ENCODE data around the gene NEDD4L. TPM values are rescaled to one million over a fixed set of nuclear protein-coding genes. Genes with fewer than 3 reads are reported as not detected.

The NEDD4L gene
- total RNA-seq, 1 donor from 2014 or later: 93.9 TPM

DNA sequence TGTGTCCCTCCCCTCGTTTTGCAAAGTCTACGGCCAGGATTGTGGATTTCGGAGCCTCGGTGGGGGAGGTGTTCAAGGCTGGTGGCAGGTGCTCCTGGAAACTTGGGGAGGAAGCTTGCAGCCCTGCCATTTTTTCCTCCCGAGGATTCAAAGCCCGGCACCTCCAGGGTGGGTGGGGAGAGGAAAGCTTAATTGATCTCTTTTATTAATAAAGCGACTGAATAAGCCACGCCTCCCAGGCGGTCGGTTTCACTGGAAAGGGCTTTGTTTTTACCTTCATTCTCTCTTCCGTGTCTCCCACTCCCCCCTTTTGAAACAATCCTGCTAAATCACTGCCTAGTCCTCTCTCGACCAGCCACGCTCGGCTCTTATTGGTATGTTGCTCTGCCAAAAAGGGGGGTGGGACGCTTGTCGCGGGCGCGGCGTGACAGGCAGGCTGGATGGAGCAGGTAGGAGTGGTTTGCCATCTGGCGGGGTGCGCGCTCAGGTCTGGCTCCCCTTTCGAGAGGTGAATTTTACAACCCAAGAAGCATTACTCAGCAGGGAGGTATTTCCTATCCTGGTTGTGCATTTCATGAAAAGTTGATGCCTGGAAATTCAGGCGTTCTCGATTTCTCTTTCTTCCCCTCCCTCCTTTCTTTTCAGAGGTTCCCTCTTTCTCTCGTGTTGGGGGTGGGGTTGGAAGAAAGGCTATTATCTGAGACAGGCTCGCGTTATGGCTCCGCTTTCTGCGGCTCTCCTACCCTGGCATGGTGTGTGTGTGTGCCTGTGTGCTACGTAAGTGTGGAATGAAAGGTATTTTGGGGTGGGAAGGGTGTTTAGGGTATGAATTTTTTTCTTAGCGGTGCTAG lies 1.4 kb downstream of the NEDD4L start:
- Histone ChIP-seq H3K27ac (ENCODE audit: low read depth, low read length) (peak overlapping the region; percentile 35), H3K27me3 (ENCODE audit: insufficient read depth, low read length) (no peaks in the 10 kb centered on the region)

GRCh38 chr18:58046093-58046793 lies 2.2 kb downstream of the NEDD4L start:
- peak overlapping the region; percentile 35 for H3K27ac ChIP-seq (ENCODE audit: low read depth, low read length)
- peaks cover 2% of the 10 kb centered on the region for H3K79me2 ChIP-seq (ENCODE audit: insufficient read depth, low read length)

More for the DNA sequence above, 1.4 kb downstream of the NEDD4L start:
- no peaks in the 10 kb centered on the region for H4K20me1 ChIP-seq (ENCODE audit: insufficient read depth, low read length)
- H3K9ac ChIP-seq (ENCODE audit: low read length): peak overlapping the region; percentile 88
- TF ChIP-seq, protein P1, sequence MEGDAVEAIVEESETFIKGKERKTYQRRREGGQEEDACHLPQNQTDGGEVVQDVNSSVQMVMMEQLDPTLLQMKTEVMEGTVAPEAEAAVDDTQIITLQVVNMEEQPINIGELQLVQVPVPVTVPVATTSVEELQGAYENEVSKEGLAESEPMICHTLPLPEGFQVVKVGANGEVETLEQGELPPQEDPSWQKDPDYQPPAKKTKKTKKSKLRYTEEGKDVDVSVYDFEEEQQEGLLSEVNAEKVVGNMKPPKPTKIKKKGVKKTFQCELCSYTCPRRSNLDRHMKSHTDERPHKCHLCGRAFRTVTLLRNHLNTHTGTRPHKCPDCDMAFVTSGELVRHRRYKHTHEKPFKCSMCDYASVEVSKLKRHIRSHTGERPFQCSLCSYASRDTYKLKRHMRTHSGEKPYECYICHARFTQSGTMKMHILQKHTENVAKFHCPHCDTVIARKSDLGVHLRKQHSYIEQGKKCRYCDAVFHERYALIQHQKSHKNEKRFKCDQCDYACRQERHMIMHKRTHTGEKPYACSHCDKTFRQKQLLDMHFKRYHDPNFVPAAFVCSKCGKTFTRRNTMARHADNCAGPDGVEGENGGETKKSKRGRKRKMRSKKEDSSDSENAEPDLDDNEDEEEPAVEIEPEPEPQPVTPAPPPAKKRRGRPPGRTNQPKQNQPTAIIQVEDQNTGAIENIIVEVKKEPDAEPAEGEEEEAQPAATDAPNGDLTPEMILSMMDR (IDR thresholded peaks at IDR 0.05; ENCODE audit: insufficient read depth, low read depth, low read length): no peak
- no peak for TF ChIP-seq EZH2 (IDR thresholded peaks at IDR 0.05; ENCODE audit: insufficient read depth, low read length)
- H3K36me3 Mint-ChIP-seq (ENCODE audit: low read depth, unreplicated experiment): peaks cover 1% of the 10 kb centered on the region
- H3K9me3 Mint-ChIP-seq (ENCODE audit: unreplicated experiment): no peaks in the 10 kb centered on the region
- DNase-seq (ENCODE audit: low read depth): peak; percentile 55
- H3K4me2 ChIP-seq (ENCODE audit: low read length): peak overlapping the region; percentile 96
- H3K27ac Mint-ChIP-seq (ENCODE audit: unreplicated experiment): peak overlapping the region; percentile 90
- H3K4me3 ChIP-seq (ENCODE audit: insufficient read depth, low read depth, low read length): peak overlapping the region; percentile 80
- H3K4me3 Mint-ChIP-seq (ENCODE audit: unreplicated experiment): peak overlapping the region; percentile 99
- H3K9me3 ChIP-seq (ENCODE audit: insufficient read depth, low read depth, low read length): no peaks in the 10 kb centered on the region
- peaks cover 17% of the 10 kb centered on the region for H3K4me1 Mint-ChIP-seq (ENCODE audit: low read depth, unreplicated experiment)
- FAIRE-seq: no peak
- H3K27me3 Mint-ChIP-seq (ENCODE audit: low read depth, unreplicated experiment): peaks cover 3% of the 10 kb centered on the region
- peaks cover 2% of the 10 kb centered on the region for H3K79me2 ChIP-seq (ENCODE audit: insufficient read depth, low read length)
- no peaks in the 10 kb centered on the region for H3K36me3 ChIP-seq (ENCODE audit: insufficient read depth, low read length)
- H2AFZ ChIP-seq (ENCODE audit: low read depth, low read length): peak overlapping the region; percentile 81
- peaks cover 33% of the 10 kb centered on the region for H3K4me1 ChIP-seq (ENCODE audit: insufficient read depth, low read length)

More at GRCh38 chr18:58046093-58046793, 2.2 kb downstream of the NEDD4L start:
- peak overlapping the region; percentile 90 for H3K27ac Mint-ChIP-seq (ENCODE audit: unreplicated experiment)
- no peaks in the 10 kb centered on the region for H3K27me3 ChIP-seq (ENCODE audit: insufficient read depth, low read length)
- peak overlapping the region; percentile 80 for H3K4me3 ChIP-seq (ENCODE audit: insufficient read depth, low read depth, low read length)
- no peaks in the 10 kb centered on the region for H3K9me3 ChIP-seq (ENCODE audit: insufficient read depth, low read depth, low read length)
- H3K4me1 Mint-ChIP-seq (ENCODE audit: low read depth, unreplicated experiment): peaks cover 17% of the 10 kb centered on the region
- peaks cover 1% of the 10 kb centered on the region for H3K36me3 Mint-ChIP-seq (ENCODE audit: low read depth, unreplicated experiment)
- H4K20me1 ChIP-seq (ENCODE audit: insufficient read depth, low read length): no peaks in the 10 kb centered on the region
- H3K4me2 ChIP-seq (ENCODE audit: low read length): peak overlapping the region; percentile 96
- FAIRE-seq (no peak), DNase-seq (ENCODE audit: low read depth) (no peak)
- no peak for TF ChIP-seq EZH2 (IDR thresholded peaks at IDR 0.05; ENCODE audit: insufficient read depth, low read length)
- TF ChIP-seq, protein P1 (IDR thresholded peaks at IDR 0.05; ENCODE audit: insufficient read depth, low read depth, low read length): no peak
- H3K36me3 ChIP-seq (ENCODE audit: insufficient read depth, low read length): no peaks in the 10 kb centered on the region
- no peaks in the 10 kb centered on the region for H3K9me3 Mint-ChIP-seq (ENCODE audit: unreplicated experiment)
- peak overlapping the region; percentile 99 for H3K4me3 Mint-ChIP-seq (ENCODE audit: unreplicated experiment)
- H3K9ac ChIP-seq (ENCODE audit: low read length): peak overlapping the region; percentile 88
- H2AFZ ChIP-seq (ENCODE audit: low read depth, low read length): peak overlapping the region; percentile 81
- peaks cover 33% of the 10 kb centered on the region for H3K4me1 ChIP-seq (ENCODE audit: insufficient read depth, low read length)
- peaks cover 3% of the 10 kb centered on the region for H3K27me3 Mint-ChIP-seq (ENCODE audit: low read depth, unreplicated experiment)
